SKM-1 (cell line): ENCODE results near the gene LSM14A.
"Not testable (repeated sequence)": the region's sequence is repeated elsewhere in the genome, so short reads cannot be mapped to it uniquely, and the experiment has no call there.

ENCODE experiments used
- DNase-seq: peaks from one replicate; lab custom pipeline; 2025; ENCODE audit not compliant: unreplicated experiment; lab: John Stamatoyannopoulos, UW

LSM14A gene

GRCh38 chr19:34171877-34172660 lies at the start of gene LSM14A:
Gene LSM14A, plus strand, starts transcription at chr19:34172504. Its CDS starts 139 bp downstream, at chr19:34172643.
- peak; percentile 56 for DNase-seq

- no peak for DNase-seq
These were observed 47.5 kb upstream of the LSM14A start for GRCh38 chr19:34124828-34125227.

GRCh38 chr19:34126966-34127365 lies 45.3 kb upstream of the LSM14A start:
- no peak for DNase-seq

GRCh38 chr19:34127684-34128189 lies 44.6 kb upstream of the LSM14A start:
- DNase-seq: no peak

GRCh38 chr19:34128558-34129250 lies 43.6 kb upstream of the LSM14A start:
- DNase-seq: no peak

- DNase-seq: no peak
These were observed 41.2 kb upstream of the LSM14A start for GRCh38 chr19:34131100-34131499.

- not testable (repeated sequence) for DNase-seq
These were observed 40.2 kb upstream of the LSM14A start for GRCh38 chr19:34132145-34132544.

- DNase-seq: not testable (repeated sequence)
These were observed 39.6 kb upstream of the LSM14A start for GRCh38 chr19:34132706-34133105.

GRCh38 chr19:34134190-34135053 lies 37.9 kb upstream of the LSM14A start:
- DNase-seq: peak; percentile 50

- DNase-seq: no peak
These were observed 37.1 kb upstream of the LSM14A start for GRCh38 chr19:34135054-34135800.

GRCh38 chr19:34135821-34136611 lies 36.3 kb upstream of the LSM14A start:
- DNase-seq: no peak

- no peak for DNase-seq
These were observed 31.3 kb upstream of the LSM14A start for GRCh38 chr19:34141025-34141424.

GRCh38 chr19:34142440-34142839 lies 29.9 kb upstream of the LSM14A start:
- no peak for DNase-seq

- peak; percentile 42 for DNase-seq
These were observed 26.5 kb upstream of the LSM14A start for GRCh38 chr19:34145741-34146202.

GRCh38 chr19:34148658-34149185 lies 23.6 kb upstream of the LSM14A start:
- DNase-seq: no peak

- no peak for DNase-seq
These were observed 22.4 kb upstream of the LSM14A start for GRCh38 chr19:34149873-34150272.

GRCh38 chr19:34150558-34150957 lies 21.7 kb upstream of the LSM14A start:
- DNase-seq: no peak

GRCh38 chr19:34151439-34151838 lies 20.9 kb upstream of the LSM14A start:
- no peak for DNase-seq

GRCh38 chr19:34154401-34154800 lies 17.9 kb upstream of the LSM14A start:
- DNase-seq: no peak
